GM19467 (cell line): ENCODE results near the gene EPG5.
"Not testable (repeated sequence)": the region's sequence is repeated elsewhere in the genome, so short reads cannot be mapped to it uniquely, and the experiment has no call there.

Experiments
- ATAC-seq: cut with Tn5 transposase; IDR thresholded peaks from one replicate; pipeline ENCODE4 v1.9.1; 2021; ENCODE audit warnings: mild to moderate bottlenecking, moderate library complexity; ENCODE audit not compliant: unreplicated experiment

EPG5 gene

GRCh38 chr18:45980229-45980628 is 13.1 kb upstream of the EPG5 start:
- no peak for ATAC-seq

GRCh38 chr18:45978084-45978483 is 11.0 kb upstream of the EPG5 start:
- ATAC-seq: no peak

- no peak for ATAC-seq
These were observed 9.8 kb upstream of the EPG5 start for GRCh38 chr18:45976974-45977373.

- no peak for ATAC-seq
These were observed 9.4 kb upstream of the EPG5 start for GRCh38 chr18:45976566-45976965.

GRCh38 chr18:45974088-45974536 is 7.0 kb upstream of the EPG5 start:
- peak; percentile 50 for ATAC-seq

GRCh38 chr18:45964913-45965312 is 2.2 kb downstream of the EPG5 start:
- not testable (repeated sequence) for ATAC-seq

GRCh38 chr18:45962866-45963265 is 4.3 kb downstream of the EPG5 start:
- ATAC-seq: no peak

GRCh38 chr18:45962461-45962860 is 4.7 kb downstream of the EPG5 start:
- no peak for ATAC-seq

- not testable (repeated sequence) for ATAC-seq
These were observed 7.6 kb downstream of the EPG5 start for GRCh38 chr18:45959484-45959883.

- ATAC-seq: no peak
These were observed 8.4 kb downstream of the EPG5 start for GRCh38 chr18:45958730-45959129.

- no peak for ATAC-seq
These were observed 9.1 kb downstream of the EPG5 start for GRCh38 chr18:45958027-45958426.

GRCh38 chr18:45957100-45957499 is 10.0 kb downstream of the EPG5 start:
- ATAC-seq: no peak

GRCh38 chr18:45954070-45954934 is 12.8 kb downstream of the EPG5 start:
- ATAC-seq: no peak

GRCh38 chr18:45951016-45951714 is 16.0 kb downstream of the EPG5 start:
- ATAC-seq: no peak

- ATAC-seq: no peak
These were observed 21.5 kb downstream of the EPG5 start for GRCh38 chr18:45945669-45946068.

GRCh38 chr18:45940724-45941123 is 26.4 kb downstream of the EPG5 start:
- peak; percentile 46 for ATAC-seq

GRCh38 chr18:45939236-45939635 is 27.9 kb downstream of the EPG5 start:
- ATAC-seq: no peak

- no peak for ATAC-seq
These were observed 28.6 kb downstream of the EPG5 start for GRCh38 chr18:45938488-45938935.

GRCh38 chr18:45935591-45936335 is 31.4 kb downstream of the EPG5 start:
- ATAC-seq: no peak

GRCh38 chr18:45932708-45933107 is 34.4 kb downstream of the EPG5 start:
- no peak for ATAC-seq

- no peak for ATAC-seq
These were observed 36.2 kb downstream of the EPG5 start for GRCh38 chr18:45930963-45931362.
